Prostate gland (tissue), 2 donors: ENCODE measurements around the gene NUBP2. TPM values are rescaled to one million over a fixed set of nuclear protein-coding genes. Genes with fewer than 3 reads are reported as not detected.

Experiments
- DNase-seq: peaks from one replicate; pipeline ENCODE4 v3.0.0-alpha.2; 2019; ENCODE audit warnings: low spot score
- H3K27ac ChIP-seq, 2 donors: fragments of 200-600 bp; sonication (generic); 2 replicates each; pipeline ENCODE4 v1.5.1; 2017 to 2019
- H3K27me3 ChIP-seq: fragments of 200-600 bp; sonication (generic); replicated peaks from 2 replicates; pipeline ENCODE4 v1.5.1; 2019; ENCODE audit not compliant: insufficient read depth
- H3K36me3 ChIP-seq, 2 donors: fragments of 200-600 bp; sonication (generic); 1 replicate in 1 of 2; 2 replicates in 1 of 2; pipeline versions ENCODE4 v1.5.1 to v1.8.1; 2017 to 2019
- H3K4me1 ChIP-seq: fragments of 200-600 bp; sonication (generic); replicated peaks from 2 replicates; pipeline ENCODE4 v1.5.1; 2019
- H3K4me3 ChIP-seq, 2 donors: fragments of 200-600 bp; sonication (generic); 2 replicates each; pipeline ENCODE4 v1.5.1; 2017 to 2019
- H3K9me3 ChIP-seq: fragments of 200-600 bp; sonication (generic); 2 replicates; pipeline ENCODE4 v1.5.1; 2017
- POLR2A ChIP-seq: fragments of 450-650 bp; IDR thresholded peaks from one replicate; pipeline ENCODE4 v1.6.1; 2016; ENCODE audit warnings: antibody characterized with exemption, mild to moderate bottlenecking
- POLR2AphosphoS5 ChIP-seq: sonication (generic); formaldehyde crosslinking; IDR thresholded peaks from one replicate; pipeline ENCODE4 v1.6.1; 2017; ENCODE audit warnings: antibody characterized with exemption
- WGBS: methylation state at CpG from one replicate; pipeline ENCODE4 v1.1.5; 2018; 5-methylcytosine and 5-hydroxymethylcytosine counted together
- intact Hi-C: fragments of 100-400 bp; cut with DNase I; formaldehyde crosslinking; loops from one replicate; pipeline ENCODE4 v1.14.2; 2022
- total RNA-seq, 2 donors: library from RNA; depleted of rRNA; stranded (reverse); fragments of >200 nt; gene quantifications; one replicate each; pipeline ENCODE4 v1.1.0, GENCODE V29; 2016
- TF ChIP-seq, protein P1 (sequence below), 4 experiments: fragments of 200-600 bp in 2 of 4; fragments of 450-650 bp in 2 of 4; sonication (generic) in 2 of 4; IDR thresholded peaks; 1 replicate in 3 of 4; 2 replicates in 1 of 4; pipeline ENCODE4 v1.5.1; 2016 to 2019; ENCODE audit warnings: antibody characterized with exemption in 4 of 4, mild to moderate bottlenecking in 2 of 4, moderate library complexity in 2 of 4

The NUBP2 gene
- total RNA-seq, 2 donors from 2014 or later = 98.4 to 233 TPM

DNA sequence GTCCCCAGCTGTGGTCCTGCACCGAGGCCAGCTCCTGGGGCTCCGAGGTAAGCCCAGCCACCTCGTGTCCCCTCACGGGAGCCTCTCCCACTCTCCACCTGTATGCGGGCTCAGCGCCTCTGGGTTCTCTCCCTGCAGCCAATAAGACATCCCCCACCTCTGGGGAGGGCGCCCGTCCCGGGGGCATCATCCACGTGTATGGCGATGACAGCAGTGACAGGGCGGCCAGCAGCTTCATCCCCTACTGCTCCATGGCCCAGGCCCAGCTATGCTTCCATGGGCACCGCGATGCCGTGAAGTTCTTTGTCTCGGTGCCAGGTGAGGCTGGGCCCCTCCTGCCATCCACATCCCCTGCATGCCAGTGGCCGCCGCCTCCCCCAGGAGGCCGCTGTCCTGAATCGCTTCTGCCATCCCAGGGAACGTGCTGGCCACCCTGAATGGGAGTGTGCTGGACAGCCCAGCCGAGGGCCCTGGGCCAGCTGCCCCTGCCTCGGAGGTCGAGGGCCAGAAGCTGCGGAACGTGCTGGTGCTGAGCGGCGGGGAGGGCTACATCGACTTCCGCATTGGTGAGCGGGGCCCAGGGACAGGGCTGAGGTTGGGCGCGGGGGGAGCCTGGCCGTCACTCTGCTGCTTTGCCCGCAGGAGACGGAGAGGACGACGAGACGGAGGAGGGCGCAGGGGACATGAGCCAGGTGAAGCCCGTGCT is 14.5 kb upstream of the NUBP2 start:
- no peaks in the 10 kb centered on the region for H3K9me3 ChIP-seq
- H3K27ac ChIP-seq = no peak overlapping the region
- intact Hi-C loops = loop anchor here (10.0 kb wide), 1 partner anchor 553 kb away; no protein-coding TSS in a partner anchor
- no peak for DNase-seq
- TF ChIP-seq POLR2A = no peak
- TF ChIP-seq, protein P1, sequence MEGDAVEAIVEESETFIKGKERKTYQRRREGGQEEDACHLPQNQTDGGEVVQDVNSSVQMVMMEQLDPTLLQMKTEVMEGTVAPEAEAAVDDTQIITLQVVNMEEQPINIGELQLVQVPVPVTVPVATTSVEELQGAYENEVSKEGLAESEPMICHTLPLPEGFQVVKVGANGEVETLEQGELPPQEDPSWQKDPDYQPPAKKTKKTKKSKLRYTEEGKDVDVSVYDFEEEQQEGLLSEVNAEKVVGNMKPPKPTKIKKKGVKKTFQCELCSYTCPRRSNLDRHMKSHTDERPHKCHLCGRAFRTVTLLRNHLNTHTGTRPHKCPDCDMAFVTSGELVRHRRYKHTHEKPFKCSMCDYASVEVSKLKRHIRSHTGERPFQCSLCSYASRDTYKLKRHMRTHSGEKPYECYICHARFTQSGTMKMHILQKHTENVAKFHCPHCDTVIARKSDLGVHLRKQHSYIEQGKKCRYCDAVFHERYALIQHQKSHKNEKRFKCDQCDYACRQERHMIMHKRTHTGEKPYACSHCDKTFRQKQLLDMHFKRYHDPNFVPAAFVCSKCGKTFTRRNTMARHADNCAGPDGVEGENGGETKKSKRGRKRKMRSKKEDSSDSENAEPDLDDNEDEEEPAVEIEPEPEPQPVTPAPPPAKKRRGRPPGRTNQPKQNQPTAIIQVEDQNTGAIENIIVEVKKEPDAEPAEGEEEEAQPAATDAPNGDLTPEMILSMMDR (IDR thresholded peaks at IDR 0.05) = no peak
- TF ChIP-seq POLR2AphosphoS5 = no peak
- H3K36me3 ChIP-seq = peaks cover 0 to 16% of the 10 kb centered on the region in 2 donors
- H3K4me1 ChIP-seq = peaks cover 6% of the 10 kb centered on the region
- H3K4me3 ChIP-seq = no peak overlapping the region
- 84% methylated on average over 38 of the region's 41 CpGs for WGBS
- H3K27me3 ChIP-seq = no peaks in the 10 kb centered on the region

DNA sequence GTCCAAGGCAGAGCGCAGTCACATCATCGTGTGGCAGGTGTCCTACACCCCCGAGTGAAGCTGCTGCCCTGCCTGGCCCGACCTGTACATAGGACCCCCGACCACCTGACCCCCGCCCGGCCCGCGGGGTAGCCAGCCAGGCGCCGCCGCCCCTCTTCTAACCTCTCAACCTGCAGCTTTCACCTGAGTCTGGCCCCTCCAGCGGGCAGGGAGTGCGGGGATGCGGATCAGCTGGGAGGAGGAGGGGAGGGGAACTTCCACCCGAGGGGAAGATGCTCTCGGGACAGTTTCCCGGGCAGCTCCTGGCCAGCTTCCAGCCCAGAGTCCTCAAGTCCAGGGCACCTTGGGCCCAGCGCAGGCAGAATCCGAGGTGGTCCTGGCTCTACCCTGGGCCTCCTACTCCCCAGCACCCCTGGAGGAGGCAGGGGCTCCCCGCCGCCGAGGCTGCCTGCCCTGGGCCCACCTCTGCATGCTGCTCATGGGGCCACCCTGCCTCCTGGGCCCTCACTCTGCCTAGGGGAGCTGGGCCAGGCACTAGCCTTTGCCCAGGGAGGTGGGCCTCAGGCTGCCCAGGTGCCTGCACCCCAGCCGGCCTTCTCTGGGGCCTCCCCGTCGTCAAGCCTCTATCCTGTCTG is 13.9 kb upstream of the NUBP2 start:
- Histone ChIP-seq H3K4me1 (peaks cover 8% of the 10 kb centered on the region), H3K36me3 (peaks cover 0 to 13% of the 10 kb centered on the region in 2 donors), H3K4me3 (no peak overlapping the region), H3K9me3 (no peaks in the 10 kb centered on the region), H3K27ac (no peak overlapping the region), H3K27me3 (no peaks in the 10 kb centered on the region)
- 75% methylated on average over 26 of the region's 26 CpGs for WGBS
- no peak for DNase-seq
- no peak for TF ChIP-seq POLR2A
- no peak for TF ChIP-seq POLR2AphosphoS5
- TF ChIP-seq, protein P1 (IDR thresholded peaks at IDR 0.05) = no peak
- intact Hi-C loops = loop anchor here (10.0 kb wide), 1 partner anchor 554 kb away; no protein-coding TSS in a partner anchor

DNA sequence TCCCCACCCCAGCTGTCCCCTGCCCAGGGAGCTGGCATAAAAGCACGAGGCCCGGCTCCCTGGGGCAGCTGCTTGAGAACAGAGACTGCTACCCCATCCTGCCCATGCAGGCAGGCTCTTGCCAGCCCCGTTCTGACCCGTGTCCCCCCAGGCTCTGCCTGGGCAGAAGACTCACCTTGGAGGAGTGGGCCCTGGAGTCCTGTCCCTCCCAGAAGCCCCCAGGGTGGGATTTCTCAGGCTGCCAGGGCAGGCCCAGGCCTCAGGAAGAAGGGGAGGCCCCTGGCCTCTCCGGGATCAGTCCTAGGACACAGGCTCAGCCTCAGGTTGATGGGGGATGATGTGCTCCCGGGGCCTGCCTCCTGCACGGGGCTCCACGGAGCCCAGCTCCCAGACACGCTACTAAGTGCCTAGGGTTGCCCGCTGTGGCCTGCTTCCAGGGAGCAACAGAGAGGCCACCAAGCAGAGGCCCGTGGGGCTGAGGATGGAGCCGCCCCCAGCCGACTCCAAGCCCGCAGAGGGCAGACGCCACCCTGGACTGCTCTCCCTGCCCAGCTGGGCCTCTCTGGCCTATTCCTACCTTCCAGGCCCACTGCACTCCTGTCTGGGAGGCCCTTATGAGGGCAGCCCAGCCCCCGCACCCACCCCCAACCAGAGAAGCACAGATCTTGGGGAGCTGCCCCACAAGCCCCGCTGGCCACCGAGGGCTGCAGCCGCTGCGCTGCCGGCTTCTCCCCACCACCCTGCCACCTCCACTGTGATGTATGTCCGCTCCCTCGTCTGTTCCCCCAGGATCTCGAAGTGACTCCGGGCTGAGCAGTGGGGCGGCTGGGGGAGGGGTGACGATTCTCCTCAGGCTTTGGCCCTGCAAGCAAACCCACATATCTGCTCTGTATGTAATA is 13.1 kb upstream of the NUBP2 start:
- H3K27ac ChIP-seq = peak overlapping the region; percentile 84 to 96
- H3K9me3 ChIP-seq = no peaks in the 10 kb centered on the region
- H3K27me3 ChIP-seq = no peaks in the 10 kb centered on the region
- intact Hi-C loops = loop anchor here (10.0 kb wide), 1 partner anchor 555 kb away; no protein-coding TSS in a partner anchor
- H3K36me3 ChIP-seq = peaks cover 0 to 13% of the 10 kb centered on the region in 2 donors
- 70% methylated on average over 23 of the region's 27 CpGs for WGBS
- TF ChIP-seq POLR2AphosphoS5 (no peak), POLR2A (no peak)
- TF ChIP-seq, protein P1 (IDR thresholded peaks at IDR 0.05) = no peak
- H3K4me3 ChIP-seq = no peak overlapping the region
- peaks cover 14% of the 10 kb centered on the region for H3K4me1 ChIP-seq
- no peak for DNase-seq

DNA sequence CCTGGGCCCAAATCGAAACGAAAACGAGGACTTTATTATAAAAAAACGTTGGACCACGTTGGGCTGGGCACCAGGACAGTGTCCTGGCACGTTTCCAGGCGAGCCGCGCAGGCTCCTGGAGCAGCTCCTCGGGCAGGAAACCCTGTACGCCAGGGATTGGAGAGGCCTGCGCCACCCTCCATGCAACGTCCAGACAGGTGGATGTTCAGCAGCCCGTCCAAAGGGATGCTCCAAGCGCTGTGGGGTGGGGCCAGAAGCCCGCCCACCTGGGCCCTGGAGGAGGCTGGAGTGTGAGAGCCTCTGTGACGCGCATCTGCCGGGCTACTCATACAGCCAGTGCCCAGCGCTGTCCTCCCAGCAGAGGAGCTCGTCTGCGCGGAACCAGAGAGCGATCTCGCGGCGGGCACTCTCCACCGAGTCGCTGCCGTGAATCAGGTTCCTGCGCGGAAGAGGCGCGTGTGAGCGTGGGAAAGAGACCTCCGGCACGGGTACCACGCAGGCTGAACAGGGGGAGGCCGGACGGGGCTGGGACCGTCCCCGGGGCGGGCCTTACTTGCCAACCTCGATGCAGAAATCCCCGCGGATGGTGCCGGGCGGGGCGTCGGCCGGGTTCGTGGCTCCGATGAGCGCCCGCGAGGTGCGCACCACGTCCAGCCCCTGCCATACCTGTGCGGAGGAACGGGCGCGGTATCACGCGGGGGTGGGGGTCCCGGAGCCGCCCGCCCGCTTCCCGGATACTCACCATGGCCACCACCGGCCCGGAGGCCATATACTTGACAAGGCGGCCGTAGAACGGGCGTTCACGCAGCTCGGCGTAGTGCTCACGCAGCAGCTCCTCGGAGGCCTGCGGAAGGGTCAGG is 12.2 kb upstream of the NUBP2 start:
- DNase-seq = peak; percentile 79
- H3K4me1 ChIP-seq = peaks cover 14% of the 10 kb centered on the region
- 5% methylated on average over 68 of the region's 81 CpGs for WGBS
- peak overlapping the region; percentile 84 to 96 for H3K27ac ChIP-seq
- no peaks in the 10 kb centered on the region for H3K9me3 ChIP-seq
- H3K36me3 ChIP-seq = peaks cover 0 to 14% of the 10 kb centered on the region in 2 donors
- TF ChIP-seq, protein P1 (IDR thresholded peaks at IDR 0.05) = no peak
- TF ChIP-seq POLR2A (no peak), POLR2AphosphoS5 (peak; percentile 64)
- no peaks in the 10 kb centered on the region for H3K27me3 ChIP-seq
- intact Hi-C loops = no loop called here
- H3K4me3 ChIP-seq = peak overlapping the region; percentile 83 to 86
